Breast epithelium (tissue), 4 donors: ENCODE data around the gene ZDHHC23. TPM values are rescaled to one million over a fixed set of nuclear protein-coding genes. Genes with fewer than 3 reads are reported as not detected.

Experiments used
- DNase-seq, 2 donors: peaks; one replicate each; pipeline ENCODE4 v3.0.0-alpha.2; 2019; ENCODE audit warnings: low spot score in 2 of 2
- H3K27ac ChIP-seq, 2 donors: fragments of 200-600 bp; sonication (generic) in 1 of 2; one replicate each; pipeline ENCODE4 v1.5.1; 2016 to 2019; ENCODE audit warnings: mild to moderate bottlenecking in 1 of 2
- H3K27me3 ChIP-seq, 2 donors: fragments of 200-600 bp; sonication (generic) in 1 of 2; one replicate each; pipeline versions ENCODE4 v1.5.1 to v1.6.0; 2017 to 2019; ENCODE audit warnings: control low read depth in 1 of 2, mild to moderate bottlenecking in 1 of 2
- H3K36me3 ChIP-seq: fragments of 200-600 bp; one replicate; pipeline ENCODE4 v1.5.1; 2019
- H3K4me1 ChIP-seq, 2 donors: fragments of 200-600 bp; sonication (generic); one replicate each; pipeline ENCODE4 v1.5.1; 2016 to 2019; ENCODE audit warnings: control low read depth in 1 of 2
- H3K4me3 ChIP-seq, 3 donors: fragments of 200-600 bp; sonication (generic); 1 replicate in 2 of 3; 2 replicates in 1 of 3; pipeline ENCODE4 v1.5.1; 2016 to 2019; ENCODE audit warnings: mild to moderate bottlenecking in 3 of 3, moderate library complexity in 2 of 3
- H3K9me3 ChIP-seq, 2 donors: fragments of 200-600 bp; sonication (generic) in 1 of 2; one replicate each; pipeline ENCODE4 v1.5.1; 2016 to 2019; ENCODE audit warnings: control low read depth in 1 of 2
- CTCF ChIP-seq, 3 donors: fragments of 450-650 bp; IDR thresholded peaks; one replicate each; pipeline ENCODE4 v1.5.1; 2016 to 2017; ENCODE audit warnings: antibody characterized with exemption in 3 of 3, mild to moderate bottlenecking in 3 of 3, moderate library complexity in 3 of 3
- POLR2A ChIP-seq: fragments of 450-650 bp; IDR thresholded peaks from one replicate; pipeline ENCODE4 v1.6.1; 2016; ENCODE audit warnings: antibody characterized with exemption, mild to moderate bottlenecking, moderate library complexity
- POLR2AphosphoS5 ChIP-seq, 3 donors: sonication (generic); formaldehyde crosslinking; IDR thresholded peaks; one replicate each; pipeline ENCODE4 v1.6.1; 2017; ENCODE audit warnings: antibody characterized with exemption in 3 of 3
- intact Hi-C: fragments of 100-400 bp; cut with DNase I; formaldehyde crosslinking; loops from one replicate; pipeline ENCODE4 v1.15.1; 2023; ENCODE audit warnings: low total_unique reads
- total RNA-seq, 3 donors: library from RNA; depleted of rRNA; stranded (reverse); fragments of >200 nt; gene quantifications; one replicate each; pipeline ENCODE4 v1.1.0, GENCODE V29; 2016

Gene ZDHHC23
- total RNA-seq, 3 donors from 2014 or later, result 3.5 to 9.2 (median 7.2) TPM

GRCh38 chr3:113983544-113983943, 35.7 kb downstream of the ZDHHC23 start:
- no peaks in the 10 kb centered on the region for H3K9me3 ChIP-seq
- no peaks in the 10 kb centered on the region for H3K27me3 ChIP-seq
- no peaks in the 10 kb centered on the region for H3K4me1 ChIP-seq
- intact Hi-C loops, result no loop called here
- no peaks in the 10 kb centered on the region for H3K36me3 ChIP-seq
- no peak for DNase-seq
- no peak for TF ChIP-seq POLR2A
- H3K27ac ChIP-seq, result no peak overlapping the region
- H3K4me3 ChIP-seq, result no peak overlapping the region

DNA sequence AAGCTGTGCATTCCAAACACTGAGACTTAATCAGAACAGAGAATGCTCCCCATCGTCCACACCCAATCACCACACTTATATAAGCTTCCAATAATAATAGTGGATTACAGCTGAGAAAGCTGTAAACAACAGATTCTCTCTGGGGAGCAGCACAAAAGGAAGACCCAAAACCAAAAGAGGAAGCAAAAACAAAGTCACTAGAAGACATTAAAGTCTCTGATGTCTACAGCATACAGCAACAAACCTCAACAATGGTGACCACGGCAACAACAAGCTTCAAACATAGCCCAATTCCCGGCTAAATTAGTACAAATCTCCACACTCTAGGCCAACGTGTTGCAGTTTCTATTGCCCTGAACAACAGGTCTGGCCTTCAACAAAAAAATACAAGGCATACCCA, 37.7 kb downstream of the ZDHHC23 start:
- Histone ChIP-seq H3K27ac (no peak overlapping the region), H3K27me3 (no peaks in the 10 kb centered on the region), H3K9me3 (no peaks in the 10 kb centered on the region), H3K4me1 (no peaks in the 10 kb centered on the region), H3K36me3 (no peaks in the 10 kb centered on the region), H3K4me3 (no peak overlapping the region)
- TF ChIP-seq CTCF (IDR thresholded peaks at IDR 0.05) (no peak), POLR2AphosphoS5 (IDR thresholded peaks at IDR 0.05) (no peak), POLR2A (no peak)
- intact Hi-C loops, result no loop called here
- no peak for DNase-seq

DNA sequence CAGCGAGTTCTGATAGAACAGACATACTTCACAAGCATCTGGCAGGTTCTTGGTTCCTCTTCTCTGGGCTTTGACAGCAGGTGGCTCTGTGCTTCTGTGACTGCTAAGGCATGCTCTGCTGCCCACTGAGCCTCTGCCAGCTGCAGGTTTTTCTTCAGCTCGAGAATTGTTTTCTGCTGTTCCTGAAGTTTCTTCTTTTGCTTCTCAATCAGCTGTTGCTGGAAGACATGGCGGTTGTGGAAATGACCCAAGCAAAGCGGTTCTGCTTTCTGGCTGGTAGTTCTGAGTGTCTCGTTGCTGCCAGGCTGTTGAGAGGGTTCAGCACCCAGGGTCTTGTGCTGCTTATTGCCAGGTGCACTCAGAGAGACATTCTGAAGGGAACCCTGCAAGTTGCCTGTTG, 57.7 kb downstream of the ZDHHC23 start:
- Histone ChIP-seq H3K9me3 (no peaks in the 10 kb centered on the region), H3K27me3 (no peaks in the 10 kb centered on the region), H3K27ac (no peak overlapping the region), H3K36me3 (peaks cover 3% of the 10 kb centered on the region), H3K4me3 (no peak overlapping the region), H3K4me1 (no peaks in the 10 kb centered on the region)
- intact Hi-C loops, result no loop called here
- no peak for DNase-seq
- no peak for TF ChIP-seq POLR2A
- no peak for TF ChIP-seq POLR2AphosphoS5 (IDR thresholded peaks at IDR 0.05)
- TF ChIP-seq CTCF (IDR thresholded peaks at IDR 0.05), result no peak

GRCh38 chr3:114011059-114011797, 63.4 kb downstream of the ZDHHC23 start:
- H3K4me1 ChIP-seq, result no peaks in the 10 kb centered on the region
- no peaks in the 10 kb centered on the region for H3K36me3 ChIP-seq
- H3K4me3 ChIP-seq, result no peak overlapping the region
- H3K27me3 ChIP-seq, result no peaks in the 10 kb centered on the region
- intact Hi-C loops, result no loop called here
- TF ChIP-seq POLR2A (no peak), CTCF (IDR thresholded peaks at IDR 0.05) (no peak), POLR2AphosphoS5 (IDR thresholded peaks at IDR 0.05) (no peak)
- H3K27ac ChIP-seq, result no peak overlapping the region
- no peak for DNase-seq
- H3K9me3 ChIP-seq, result no peaks in the 10 kb centered on the region

Other genes starting within 250 kb of the ZDHHC23 start
- gene NAA50, start 201.8 kb upstream of the ZDHHC23 start, total RNA-seq, result 100 to 1,000 TPM in 2 of 3 donors, 10 to 100 TPM in 1; 98.0 to 140 (median 140) TPM
- gene ATP6V1A, start 201.0 kb upstream of the ZDHHC23 start, total RNA-seq, result 10 to 100 TPM; 44.6 to 68.5 (median 48.6) TPM
- 10 to 100 TPM in 2 of 3 donors, 1 to 10 TPM in 1; 1.6 to 49.8 (median 18.4) TPM for gene GRAMD1C, start 109.2 kb upstream of the ZDHHC23 start, total RNA-seq
- gene CCDC191, start 108.5 kb downstream of the ZDHHC23 start, total RNA-seq, result 10 to 100 TPM in 2 of 3 donors, 1 to 10 TPM in 1; 4.3 to 13.2 (median 10.8) TPM
- gene QTRT2, start 108.7 kb downstream of the ZDHHC23 start, total RNA-seq, result 10 to 100 TPM; 11.0 to 25.8 (median 15.1) TPM
- not detected for gene DRD3, start 231.0 kb downstream of the ZDHHC23 start, total RNA-seq